ENCODE measurements around the gene CALML5. TPM values are rescaled to one million over a fixed set of nuclear protein-coding genes. Genes with fewer than 3 reads are reported as not detected.
A peak's percentile ranks its signal among the peaks of the same experiment; 100 is the strongest.

The CALML5 gene
- total RNA-seq, 1 donor from 2014 or later = not detected

- no peak for DNase-seq (ENCODE audit: low spot score)
Observed at GRCh38 chr10:5500910-5501309, 1.5 kb upstream of the CALML5 start.

DNA sequence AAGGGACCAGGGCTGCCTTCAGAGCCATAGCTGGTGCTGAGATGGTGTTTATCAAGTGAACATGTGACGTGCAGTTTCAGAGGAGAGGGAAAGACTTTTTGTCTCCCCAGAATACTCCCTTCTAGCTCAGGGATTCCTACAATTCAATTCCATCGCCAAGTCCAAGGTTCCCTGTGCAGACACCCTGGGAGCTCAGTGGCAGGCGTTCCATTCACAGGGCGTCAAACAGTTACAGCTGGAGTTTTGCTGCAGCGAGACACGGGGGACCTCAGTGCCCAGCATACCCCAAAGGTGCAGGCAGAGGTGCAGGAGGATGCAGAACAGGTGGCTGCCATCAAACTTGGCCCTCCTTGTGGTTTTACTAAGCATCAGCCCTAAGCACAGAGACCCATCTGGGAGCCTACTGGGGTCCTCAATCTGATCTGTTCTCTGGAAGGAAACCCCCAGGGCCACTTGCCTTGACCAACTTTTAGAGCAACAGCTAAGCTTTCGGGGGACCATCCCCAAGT, 846 bp upstream of the CALML5 start:
- no peak for DNase-seq (ENCODE audit: low spot score)

- no peak for DNase-seq (ENCODE audit: low spot score)
Observed at GRCh38 chr10:5498791-5499492, 428 bp downstream of the CALML5 start.

DNA sequence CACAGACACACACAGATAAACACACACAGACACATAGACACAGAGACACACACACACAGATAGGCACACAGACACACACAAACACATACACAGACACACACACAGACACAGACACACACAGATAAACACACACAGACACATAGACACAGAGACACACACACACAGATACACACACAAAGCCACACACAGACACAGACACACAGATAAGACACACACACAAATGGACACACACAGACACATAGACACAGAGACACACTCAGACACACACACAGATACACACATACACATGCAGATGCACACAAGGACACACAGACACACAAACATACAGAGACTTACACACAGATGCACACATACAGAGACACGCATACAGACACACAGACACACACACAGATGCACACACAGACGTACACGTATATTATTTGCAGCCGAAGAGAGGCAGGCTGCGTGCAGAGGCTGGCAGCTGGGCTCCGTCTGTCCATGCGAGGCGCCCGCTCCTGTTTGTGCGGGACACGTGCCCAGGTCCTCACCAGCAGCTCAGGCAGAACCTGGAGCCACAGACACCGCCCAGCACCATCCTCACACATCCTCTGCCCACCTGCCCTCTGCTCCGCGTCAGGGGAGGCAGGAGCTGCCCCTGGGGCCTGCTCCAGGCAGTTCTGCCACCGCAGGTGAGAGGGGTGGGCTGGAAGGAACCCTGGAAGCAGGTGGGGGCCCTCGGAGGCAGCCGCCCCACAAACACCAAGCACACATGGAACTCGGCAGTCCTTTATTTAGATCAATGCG, 1.2 kb downstream of the CALML5 start:
- DNase-seq (ENCODE audit: low spot score) = no peak

DNA sequence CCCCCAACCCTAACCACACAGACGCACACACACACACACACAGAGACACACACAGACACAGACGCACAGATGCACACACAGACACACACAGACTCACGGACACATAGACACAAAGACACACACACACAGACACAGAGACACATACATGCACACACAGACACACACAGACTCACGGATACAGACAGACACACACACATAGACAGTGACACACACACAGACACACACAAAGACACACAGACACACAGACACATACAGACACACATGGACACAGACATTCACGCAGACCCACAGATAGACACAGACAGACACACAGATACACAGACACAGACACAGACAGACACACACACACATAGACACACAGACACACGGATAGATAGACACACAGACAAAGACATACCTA, 2.1 kb downstream of the CALML5 start:
- DNase-seq (ENCODE audit: low spot score) = no peak

- no peak for DNase-seq (ENCODE audit: low spot score)
Observed at GRCh38 chr10:5496261-5497250, 2.8 kb downstream of the CALML5 start.

DNA sequence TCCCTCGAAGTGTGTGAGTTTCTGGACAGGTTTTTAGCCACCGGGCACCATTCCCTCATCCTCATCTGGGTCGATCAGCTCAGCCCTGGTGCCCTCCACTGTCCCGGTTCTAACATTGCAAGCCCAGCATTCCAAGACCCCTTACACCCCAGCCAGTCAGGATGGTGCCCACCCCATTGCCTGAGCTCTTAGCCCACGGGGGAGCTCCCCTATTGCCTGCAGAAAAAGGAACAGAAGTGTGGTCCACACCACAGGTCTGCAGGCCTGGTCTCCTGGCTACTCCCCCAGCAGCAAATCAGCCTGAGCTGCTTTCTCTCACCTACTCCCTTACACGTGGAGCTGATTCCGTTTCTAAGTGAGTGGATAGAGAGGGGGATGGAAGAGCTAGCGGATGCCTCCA, 4.8 kb downstream of the CALML5 start:
- DNase-seq (ENCODE audit: low spot score) = no peak

DNA sequence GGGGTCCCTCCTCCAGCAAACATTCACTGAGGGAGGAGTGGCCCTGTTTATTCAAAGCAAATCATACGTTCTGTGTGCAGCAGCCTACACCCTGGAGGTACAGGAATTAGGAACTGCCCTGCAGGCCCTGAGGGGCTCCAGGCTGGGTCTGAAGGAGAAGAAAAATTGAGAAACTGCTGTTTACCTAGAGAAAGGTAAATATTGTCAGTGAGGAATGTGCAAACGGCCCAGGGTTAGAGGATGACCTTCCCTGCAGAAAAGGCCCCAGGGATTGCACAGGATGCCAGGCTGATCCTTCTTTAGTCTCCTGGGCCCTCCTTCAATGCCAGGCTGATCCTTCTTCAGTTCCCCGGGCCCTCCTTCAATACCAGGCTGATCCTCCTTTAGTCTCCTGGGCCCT, 5.7 kb downstream of the CALML5 start:
- no peak for DNase-seq (ENCODE audit: low spot score)

DNA sequence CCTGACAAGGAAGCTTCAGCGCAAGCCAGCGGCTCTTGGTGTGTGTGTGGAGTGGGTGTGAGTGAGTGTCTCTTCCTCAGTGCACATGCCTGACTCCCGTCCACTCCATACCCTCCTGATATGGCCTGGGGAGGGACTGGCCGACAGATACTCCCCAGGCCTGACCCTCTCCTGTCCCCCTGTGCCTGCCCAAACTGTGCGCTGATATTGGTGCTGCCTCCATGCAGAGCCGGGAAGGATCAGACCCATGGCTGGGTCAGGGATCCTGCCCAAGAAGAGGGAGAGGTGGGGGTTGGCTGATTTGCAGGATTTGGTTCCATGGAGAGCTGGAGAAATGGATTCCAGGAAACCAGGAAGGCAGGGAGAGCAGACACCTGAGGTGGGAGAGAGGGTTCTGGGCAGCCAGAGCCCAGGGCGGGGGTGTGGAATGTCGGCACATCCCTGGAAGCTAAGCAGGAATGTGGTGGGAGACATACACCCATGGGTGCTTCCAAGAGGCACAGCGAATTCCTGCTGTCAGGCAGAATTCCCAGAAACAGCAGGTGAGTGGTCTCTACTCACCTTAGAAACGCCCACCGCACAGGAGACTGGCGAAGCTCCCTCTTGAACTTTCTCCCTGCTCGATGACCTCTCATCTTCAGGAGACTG, 6.3 kb downstream of the CALML5 start:
- DNase-seq (ENCODE audit: low spot score) = no peak

- DNase-seq (ENCODE audit: low spot score) = no peak
Observed at GRCh38 chr10:5492322-5492855, 7.0 kb downstream of the CALML5 start.

DNA sequence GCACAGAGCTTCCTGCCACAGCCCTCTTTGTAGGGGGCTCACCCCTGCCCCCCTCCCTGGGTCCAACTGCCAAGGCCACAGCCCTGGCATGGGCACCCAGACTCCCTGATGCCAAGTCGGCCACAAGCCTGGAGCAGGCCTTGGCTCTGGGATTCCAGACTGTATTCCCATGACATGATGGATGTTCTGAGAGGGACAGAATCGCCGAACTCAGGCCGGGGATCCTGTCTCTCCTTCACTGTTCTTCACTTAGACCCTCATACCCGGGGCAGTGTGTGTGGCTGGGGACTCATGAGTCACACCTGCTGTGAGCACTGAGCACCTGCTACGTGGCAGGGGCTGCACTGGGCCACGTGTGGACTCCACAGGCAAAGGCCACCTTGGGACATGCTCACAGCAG, 7.9 kb downstream of the CALML5 start:
- no peak for DNase-seq (ENCODE audit: low spot score)

DNA sequence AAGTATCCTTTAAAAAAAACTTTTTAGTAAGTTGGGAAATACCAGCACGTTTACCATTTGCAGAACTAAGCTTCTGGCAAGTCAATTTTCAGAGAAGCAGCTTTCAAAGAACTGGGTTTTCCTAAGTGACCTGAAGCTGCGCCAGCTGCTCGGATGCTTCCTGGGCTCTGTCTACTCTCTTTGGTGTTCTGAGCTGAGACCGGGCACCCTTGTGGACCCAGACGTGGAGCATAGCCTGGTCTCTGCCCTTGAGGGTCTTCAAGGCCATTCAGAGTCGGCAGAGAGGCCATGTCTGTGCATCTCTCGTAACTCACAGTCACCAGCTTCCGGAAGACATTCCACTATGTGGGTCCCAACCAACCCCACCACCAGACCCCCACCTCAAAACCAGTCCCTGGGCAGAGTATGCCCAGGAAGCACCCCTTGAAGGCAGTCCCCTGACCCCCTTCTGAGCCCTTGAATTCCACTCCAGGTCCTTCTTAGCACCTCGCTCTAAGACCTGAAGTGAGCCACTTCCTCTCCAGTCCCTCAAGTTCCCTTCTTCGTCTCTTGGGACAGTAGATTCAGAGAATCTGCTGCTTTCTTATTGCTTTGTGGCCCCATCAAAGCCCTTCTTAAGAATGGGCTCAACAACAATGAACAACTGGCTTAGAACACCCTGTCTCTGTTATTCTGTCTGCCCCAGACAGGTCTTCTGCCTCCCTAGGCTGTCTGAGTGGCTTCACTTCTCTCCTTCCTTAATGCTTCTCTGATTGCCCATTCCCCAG, 8.5 kb downstream of the CALML5 start:
- no peak for DNase-seq (ENCODE audit: low spot score)

GRCh38 chr10:5490032-5490431, 9.3 kb downstream of the CALML5 start:
- no peak for DNase-seq (ENCODE audit: low spot score)

- peak; percentile 88 for DNase-seq (ENCODE audit: low spot score)
Observed at GRCh38 chr10:5488272-5489161, 10.9 kb downstream of the CALML5 start.

DNA sequence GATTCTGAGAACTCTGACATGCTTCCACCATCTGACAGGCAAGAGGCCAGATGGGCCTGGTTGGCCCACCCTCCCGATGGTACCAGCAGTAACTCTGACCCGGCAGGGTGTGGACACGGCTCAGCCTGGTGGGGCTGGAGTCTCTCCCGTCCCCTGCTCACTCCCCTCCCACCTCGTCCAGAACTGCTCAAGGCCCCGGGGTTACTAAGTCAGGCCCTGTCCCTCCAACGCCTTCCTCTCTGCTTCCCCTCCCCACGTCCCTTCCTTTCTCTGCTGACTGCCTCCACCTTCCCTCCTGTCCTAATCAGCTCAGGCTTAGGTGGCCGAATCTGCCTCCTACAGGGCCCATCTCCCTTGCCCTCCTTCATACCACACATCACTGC, 12.5 kb downstream of the CALML5 start:
- no peak for DNase-seq (ENCODE audit: low spot score)

DNA sequence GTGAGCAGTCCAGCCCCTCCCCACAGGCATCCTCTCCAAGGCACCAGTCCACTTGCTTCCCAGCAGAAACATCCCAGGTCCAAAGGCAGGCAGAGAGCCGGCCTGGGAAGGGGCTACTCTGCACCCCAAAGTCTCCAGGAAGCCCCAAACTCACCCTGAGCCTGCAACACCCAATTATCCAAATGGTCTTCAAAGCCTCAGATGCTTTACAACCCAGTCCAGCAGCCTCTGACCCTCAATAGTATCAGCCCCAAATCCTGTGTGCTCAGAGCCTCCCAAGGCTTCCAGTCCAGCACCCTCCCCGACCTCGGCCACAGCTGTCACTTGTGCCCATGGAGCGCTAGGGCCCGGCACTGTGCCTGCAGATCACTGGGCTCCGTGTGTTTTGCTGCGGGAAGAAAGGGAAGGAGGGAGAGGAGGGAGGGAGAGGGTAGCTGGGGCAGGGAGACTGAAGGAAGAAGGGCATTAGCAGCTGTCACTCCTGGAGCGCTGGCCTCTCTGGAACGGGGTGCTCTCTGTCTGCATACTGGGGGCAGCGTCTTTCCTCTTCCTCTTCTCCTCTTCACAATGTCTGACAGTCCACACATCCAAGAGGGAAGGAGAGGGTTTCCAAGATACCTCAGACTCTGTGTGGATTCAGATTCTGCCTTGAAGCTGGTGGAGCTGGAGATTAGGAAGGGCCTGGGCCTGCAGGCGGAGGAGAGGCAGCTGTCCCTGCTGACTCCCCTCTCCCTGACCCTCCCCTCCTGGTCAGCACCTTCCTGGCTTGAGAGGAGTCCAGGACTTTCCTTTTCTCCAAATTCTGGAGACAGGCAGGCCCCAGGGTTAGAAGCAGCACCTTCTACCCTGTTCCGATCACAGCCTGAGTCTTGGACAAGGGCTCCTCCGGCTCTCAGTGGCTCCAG, 13.2 kb downstream of the CALML5 start:
- DNase-seq (ENCODE audit: low spot score) = no peak

- DNase-seq (ENCODE audit: low spot score) = no peak
Observed at GRCh38 chr10:5485290-5485689, 14.1 kb downstream of the CALML5 start.

GRCh38 chr10:5484205-5484604, 15.2 kb downstream of the CALML5 start:
- DNase-seq (ENCODE audit: low spot score) = no peak
